Activated T-cell treated with anti-CD3 and anti-CD28 coated beads, Interleukin-2, amount 50 U/mL, for 72 hours (primary cell): Measurements from ENCODE around the gene STAM2. TPM values are rescaled to one million over a fixed set of nuclear protein-coding genes. Genes with fewer than 3 reads are reported as not detected.
"Not testable (repeated sequence)": the region's sequence is repeated elsewhere in the genome, so short reads cannot be mapped to it uniquely, and the experiment has no call there.

ENCODE experiments used
- ATAC-seq, 2 donors: fragments of 150-1000 bp; cut with Tn5 transposase; replicated peaks in 1 of 2; 2 replicates each; pipeline ENCODE4 v1.10.0; 2021; ENCODE audit warnings: moderate library complexity in 2 of 2, mild to moderate bottlenecking in 1 of 2
- DNase-seq, 2 donors: peaks; one replicate each; pipeline ENCODE4 v3.0.0; 2021 to 2022; ENCODE audit warnings: mixed read lengths in 1 of 2
- H3K27ac Mint-ChIP-seq: one replicate; pipeline ENCODE4 v1.8.0; 2022; ENCODE audit warnings: mild to moderate bottlenecking, moderate library complexity, mixed read lengths
- H3K27me3 Mint-ChIP-seq: one replicate; pipeline ENCODE4 v1.8.0; 2022; ENCODE audit warnings: low read depth, mixed read lengths
- H3K36me3 Mint-ChIP-seq, 2 donors: one replicate each; pipeline ENCODE4 v1.8.0; 2022; ENCODE audit warnings: mixed read lengths in 2 of 2, mild to moderate bottlenecking in 1 of 2; ENCODE audit not compliant: insufficient read depth in 2 of 2
- H3K4me1 Mint-ChIP-seq: one replicate; pipeline ENCODE4 v1.8.0; 2022; ENCODE audit warnings: low read depth, mixed read lengths
- H3K4me3 Mint-ChIP-seq, 2 donors: one replicate each; pipeline ENCODE4 v1.8.0; 2022; ENCODE audit warnings: mild to moderate bottlenecking in 2 of 2, mixed read lengths in 2 of 2, moderate library complexity in 2 of 2
- H3K9me3 Mint-ChIP-seq, 2 donors: one replicate each; pipeline ENCODE4 v1.8.0; 2022; ENCODE audit warnings: mixed read lengths in 2 of 2
- total RNA-seq, 2 donors: library from RNA; stranded (reverse); gene quantifications; one replicate each; pipeline ENCODE4 v1.2.3, GENCODE V29; 2022

STAM2 gene
- total RNA-seq, 2 donors from 2014 or later = 16.7 to 17.1 TPM

GRCh38 chr2:152166633-152167032 is 8.9 kb downstream of the STAM2 start:
- Mint-ChIP-seq H3K4me1 (peaks cover 51% of the 10 kb centered on the region), H3K4me3 (peak overlapping the region; percentile 43 to 48), H3K36me3 (peaks cover 0 to 3% of the 10 kb centered on the region in 2 donors), H3K27me3 (no peaks in the 10 kb centered on the region), H3K27ac (no peak overlapping the region), H3K9me3 (no peaks in the 10 kb centered on the region)
- ATAC-seq = peak; percentile 62 to 64
- DNase-seq = no peak

DNA sequence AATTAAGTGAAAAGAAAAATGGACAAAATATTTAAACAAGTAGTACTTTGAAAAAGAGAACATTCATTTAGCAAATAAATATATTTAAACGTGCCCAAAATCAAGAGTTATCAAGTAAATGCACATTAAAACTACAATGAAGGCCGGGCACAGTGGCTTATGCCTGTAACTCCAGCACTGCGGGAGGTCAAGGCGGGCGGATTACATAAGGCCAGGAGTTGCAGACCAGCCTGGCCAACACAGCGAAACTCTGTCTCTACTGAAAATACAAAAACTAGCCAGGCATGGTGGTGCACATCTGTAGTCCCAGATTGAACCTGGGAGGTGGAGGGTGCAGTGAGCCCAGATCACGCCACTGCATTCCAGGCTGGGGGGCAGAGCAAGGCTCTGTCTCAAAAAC is 9.8 kb downstream of the STAM2 start:
- peaks cover 48% of the 10 kb centered on the region for H3K4me1 Mint-ChIP-seq
- H3K9me3 Mint-ChIP-seq = no peaks in the 10 kb centered on the region
- H3K27me3 Mint-ChIP-seq = no peaks in the 10 kb centered on the region
- H3K27ac Mint-ChIP-seq = no peak overlapping the region
- DNase-seq = no peak
- peak overlapping the region in 1 of 2 donors; percentile 43 for H3K4me3 Mint-ChIP-seq
- ATAC-seq = no peak
- H3K36me3 Mint-ChIP-seq = peaks cover 0 to 3% of the 10 kb centered on the region in 2 donors

GRCh38 chr2:152165306-152165705 is 10.3 kb downstream of the STAM2 start:
- no peak for ATAC-seq
- no peak for DNase-seq
- no peaks in the 10 kb centered on the region for H3K27me3 Mint-ChIP-seq
- H3K36me3 Mint-ChIP-seq = peaks cover 0 to 3% of the 10 kb centered on the region in 2 donors
- peaks cover 48% of the 10 kb centered on the region for H3K4me1 Mint-ChIP-seq
- no peaks in the 10 kb centered on the region for H3K9me3 Mint-ChIP-seq
- no peak overlapping the region for H3K27ac Mint-ChIP-seq
- no peak overlapping the region for H3K4me3 Mint-ChIP-seq

GRCh38 chr2:152163669-152164068 is 11.9 kb downstream of the STAM2 start:
- not testable (repeated sequence) for H3K4me3 Mint-ChIP-seq, H3K27ac Mint-ChIP-seq, H3K9me3 Mint-ChIP-seq, DNase-seq, H3K36me3 Mint-ChIP-seq, H3K27me3 Mint-ChIP-seq, ATAC-seq
- peaks cover 38% of the 10 kb centered on the region for H3K4me1 Mint-ChIP-seq

GRCh38 chr2:152162141-152162540 is 13.4 kb downstream of the STAM2 start:
- Mint-ChIP-seq H3K4me1 (peaks cover 30% of the 10 kb centered on the region), H3K36me3 (peaks cover 2 to 7% of the 10 kb centered on the region in 2 donors), H3K4me3 (no peak overlapping the region), H3K27ac (no peak overlapping the region), H3K27me3 (no peaks in the 10 kb centered on the region), H3K9me3 (peaks cover 0 to 2% of the 10 kb centered on the region in 2 donors)
- DNase-seq = no peak
- no peak for ATAC-seq

DNA sequence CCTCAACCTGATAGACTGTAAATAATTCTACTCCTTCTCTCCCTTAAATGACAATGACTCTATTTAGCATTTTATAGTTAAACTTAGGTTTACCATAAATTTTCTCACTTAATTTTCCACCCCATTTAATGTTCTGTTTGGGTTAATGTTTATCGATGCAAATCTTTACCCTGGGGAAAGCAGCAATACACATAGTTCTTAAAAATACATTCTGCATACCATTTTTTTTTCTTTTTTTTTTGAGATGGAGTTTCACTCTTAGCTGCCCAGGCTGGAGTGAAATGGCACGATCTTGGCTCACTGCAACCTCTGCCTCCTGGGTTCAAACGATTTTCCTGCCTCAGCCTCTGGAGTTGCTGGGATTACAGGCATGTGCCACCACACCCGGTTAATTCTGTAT is 14.0 kb downstream of the STAM2 start:
- ATAC-seq (no peak), DNase-seq (no peak)
- Mint-ChIP-seq H3K4me3 (no peak overlapping the region), H3K4me1 (peaks cover 30% of the 10 kb centered on the region), H3K36me3 (peaks cover 2 to 7% of the 10 kb centered on the region in 2 donors), H3K27me3 (no peaks in the 10 kb centered on the region), H3K9me3 (peaks cover 0 to 2% of the 10 kb centered on the region in 2 donors), H3K27ac (no peak overlapping the region)

GRCh38 chr2:152160378-152160777 is 15.2 kb downstream of the STAM2 start:
- not testable (repeated sequence) for H3K36me3 Mint-ChIP-seq, H3K27me3 Mint-ChIP-seq, H3K27ac Mint-ChIP-seq, H3K4me3 Mint-ChIP-seq, DNase-seq, ATAC-seq, H3K9me3 Mint-ChIP-seq
- H3K4me1 Mint-ChIP-seq = peaks cover 24% of the 10 kb centered on the region

- Mint-ChIP-seq H3K4me1 (peaks cover 23% of the 10 kb centered on the region), H3K9me3 (peaks cover 0 to 2% of the 10 kb centered on the region in 2 donors)
- no peak for DNase-seq
These were observed 18.3 kb downstream of the STAM2 start for GRCh38 chr2:152157253-152157652.

GRCh38 chr2:152155209-152155608 is 20.4 kb downstream of the STAM2 start:
- DNase-seq (no peak), ATAC-seq (no peak)
- Mint-ChIP-seq H3K9me3 (peaks cover 0 to 2% of the 10 kb centered on the region in 2 donors), H3K27me3 (no peaks in the 10 kb centered on the region), H3K4me1 (peaks cover 23% of the 10 kb centered on the region), H3K36me3 (peaks cover 2 to 7% of the 10 kb centered on the region in 2 donors), H3K4me3 (no peak overlapping the region), H3K27ac (no peak overlapping the region)

More at GRCh38 chr2:152157253-152157652, 18.3 kb downstream of the STAM2 start:
- Mint-ChIP-seq H3K27me3 (no peaks in the 10 kb centered on the region), H3K4me3 (no peak overlapping the region), H3K27ac (no peak overlapping the region), H3K36me3 (peaks cover 2 to 7% of the 10 kb centered on the region in 2 donors)
- no peak for ATAC-seq

DNA sequence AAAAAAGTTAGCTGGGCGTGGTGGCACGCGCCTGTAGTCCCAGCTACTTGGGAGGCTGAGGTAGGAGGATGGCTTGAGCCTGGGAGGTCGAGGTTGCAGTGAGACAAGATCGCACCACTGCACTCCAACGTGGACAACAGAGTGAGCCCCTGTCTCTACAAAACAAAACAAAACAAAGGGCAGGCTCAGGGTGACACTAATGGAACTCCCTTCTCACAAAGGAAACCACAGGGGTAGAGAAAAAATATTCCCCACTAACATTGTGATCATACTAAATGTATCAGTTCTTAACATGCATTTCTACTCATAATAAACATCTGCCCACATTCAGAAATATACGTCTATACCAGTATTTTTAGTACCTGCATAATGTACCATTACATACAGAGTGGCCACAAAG is 21.1 kb downstream of the STAM2 start:
- Mint-ChIP-seq H3K27ac (no peak overlapping the region), H3K9me3 (no peaks in the 10 kb centered on the region), H3K27me3 (no peaks in the 10 kb centered on the region), H3K4me1 (peaks cover 23% of the 10 kb centered on the region), H3K4me3 (no peak overlapping the region), H3K36me3 (peaks cover 2 to 7% of the 10 kb centered on the region in 2 donors)
- DNase-seq = no peak
- ATAC-seq = no peak

DNA sequence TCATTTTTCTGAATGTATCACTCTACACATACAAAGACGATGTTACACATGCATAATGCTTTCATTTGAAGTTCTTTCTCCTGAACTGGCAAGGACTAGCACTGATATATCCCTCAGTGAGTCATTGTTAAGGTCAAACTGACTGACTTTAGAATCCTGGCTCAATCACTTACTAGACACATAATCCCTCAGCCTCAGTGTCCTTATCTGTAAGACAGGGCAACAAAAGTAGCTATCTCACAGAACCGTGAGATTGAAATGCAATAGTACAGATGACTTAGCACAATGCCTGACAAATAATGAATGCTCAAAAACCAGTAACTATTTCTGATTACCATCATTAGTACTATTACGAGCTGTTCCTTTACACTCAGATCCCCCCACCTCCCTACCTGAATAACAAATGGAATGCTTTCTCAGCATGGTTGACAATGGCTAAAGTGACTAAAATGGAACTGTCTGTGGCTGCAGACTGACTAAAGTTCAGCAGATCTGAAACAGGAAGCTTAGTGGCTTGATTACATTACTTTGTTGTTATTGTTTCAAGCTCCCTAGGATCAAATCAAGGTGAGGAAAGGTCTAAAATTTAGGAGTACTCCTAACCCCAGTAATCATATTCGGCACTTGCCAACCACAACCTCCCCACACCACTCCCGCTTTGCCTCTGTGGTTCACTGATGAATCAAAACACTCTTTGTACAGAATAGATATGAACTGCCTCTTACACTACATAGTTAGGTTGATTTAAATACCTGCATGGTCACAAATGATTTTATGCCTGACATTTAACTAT is 40.9 kb downstream of the STAM2 start:
- H3K27ac Mint-ChIP-seq = no peak overlapping the region
- peak; percentile 89 to 94 for ATAC-seq
- DNase-seq = peak; percentile 50 to 58
- H3K4me3 Mint-ChIP-seq = peak overlapping the region in 1 of 2 donors; percentile 36
- H3K4me1 Mint-ChIP-seq = peaks cover 15% of the 10 kb centered on the region
- peaks cover 0 to 1% of the 10 kb centered on the region in 2 donors for H3K36me3 Mint-ChIP-seq
- no peaks in the 10 kb centered on the region for H3K9me3 Mint-ChIP-seq
- H3K27me3 Mint-ChIP-seq = no peaks in the 10 kb centered on the region

- Mint-ChIP-seq H3K4me1 (peaks cover 15% of the 10 kb centered on the region), H3K27ac (no peak overlapping the region), H3K36me3 (peaks cover 0 to 3% of the 10 kb centered on the region in 2 donors), H3K4me3 (no peak overlapping the region), H3K9me3 (no peaks in the 10 kb centered on the region), H3K27me3 (no peaks in the 10 kb centered on the region)
- ATAC-seq = no peak
- DNase-seq = no peak
These were observed 43.3 kb downstream of the STAM2 start for GRCh38 chr2:152132306-152132705.

DNA sequence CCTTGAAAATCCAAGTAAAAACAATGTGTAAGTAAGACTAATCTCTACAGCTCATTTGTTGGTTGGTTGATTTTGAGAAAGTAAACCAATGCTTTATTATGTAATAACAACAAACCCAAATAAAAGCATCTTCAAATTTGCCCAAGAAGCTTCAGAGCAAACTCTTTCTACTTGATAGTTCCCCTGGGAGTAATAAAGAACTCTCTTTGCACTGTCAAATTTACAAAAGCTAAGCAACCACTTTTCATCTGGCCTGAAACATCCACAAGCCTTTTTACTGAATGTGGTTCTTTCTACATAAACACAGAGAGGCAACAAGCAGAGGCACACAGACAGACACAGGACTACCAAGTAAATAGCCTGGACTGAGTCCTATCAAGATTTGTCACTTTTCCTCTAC is 47.9 kb downstream of the STAM2 start:
- peaks cover 0 to 6% of the 10 kb centered on the region in 2 donors for H3K36me3 Mint-ChIP-seq
- no peaks in the 10 kb centered on the region for H3K9me3 Mint-ChIP-seq
- ATAC-seq = no peak
- no peak overlapping the region for H3K4me3 Mint-ChIP-seq
- no peaks in the 10 kb centered on the region for H3K27me3 Mint-ChIP-seq
- no peak for DNase-seq
- H3K27ac Mint-ChIP-seq = no peak overlapping the region
- H3K4me1 Mint-ChIP-seq = no peaks in the 10 kb centered on the region

GRCh38 chr2:152126664-152127063 is 48.9 kb downstream of the STAM2 start:
- DNase-seq (no peak), ATAC-seq (no peak)
- Mint-ChIP-seq H3K4me1 (no peaks in the 10 kb centered on the region), H3K9me3 (no peaks in the 10 kb centered on the region), H3K4me3 (no peak overlapping the region), H3K27ac (no peak overlapping the region), H3K36me3 (peaks cover 0 to 4% of the 10 kb centered on the region in 2 donors), H3K27me3 (no peaks in the 10 kb centered on the region)
